Activated B cell treated with CpG ODN at 0.5 μM for 24 hours (primary cell): Measurements from ENCODE around the gene IZUMO1R. TPM values are rescaled to one million over a fixed set of nuclear protein-coding genes. Genes with fewer than 3 reads are reported as not detected.
"Not testable (repeated sequence)": the region's sequence is repeated elsewhere in the genome, so short reads cannot be mapped to it uniquely, and the experiment has no call there.

ENCODE experiments used
- ATAC-seq: fragments of 200-7000 bp; cut with Tn5 transposase; one replicate; pipeline ENCODE4 v1.10.0; 2021; ENCODE audit warnings: low read depth, mild to moderate bottlenecking, moderate library complexity
- CTCF ChIA-PET: fragments of 350-600 bp; sonication (Branson Sonifier 250); formaldehyde crosslinking; loops from one replicate; lab custom pipeline; 2021; ENCODE audit warnings: antibody characterized with exemption; lab: Charles Lee
- POLR2A ChIA-PET: fragments of 350-600 bp; sonication (Branson Sonifier 250); formaldehyde crosslinking; loops from one replicate; lab custom pipeline; 2021; ENCODE audit warnings: antibody characterized with exemption; lab: Charles Lee
- DNase-seq: peaks from one replicate; pipeline ENCODE4 v3.0.0; 2022
- H3K27ac Mint-ChIP-seq: one replicate; pipeline ENCODE4 v1.8.0; 2020; ENCODE audit warnings: mixed read lengths
- H3K27me3 Mint-ChIP-seq: one replicate; pipeline ENCODE4 v1.8.0; 2021; ENCODE audit warnings: mixed read lengths
- H3K36me3 Mint-ChIP-seq: one replicate; pipeline ENCODE4 v1.8.0; 2021; ENCODE audit warnings: low read depth, mixed read lengths
- H3K4me1 Mint-ChIP-seq: one replicate; pipeline ENCODE4 v1.8.0; 2021; ENCODE audit warnings: mixed read lengths
- H3K4me3 Mint-ChIP-seq: one replicate; pipeline ENCODE4 v1.8.0; 2020; ENCODE audit warnings: mild to moderate bottlenecking, mixed read lengths
- H3K9me3 Mint-ChIP-seq: one replicate; pipeline ENCODE4 v1.8.0; 2020; ENCODE audit warnings: mixed read lengths
- CTCF ChIP-seq: fragments of 200-600 bp; IDR thresholded peaks from one replicate; pipeline ENCODE4 v1.8.0; 2022; ENCODE audit warnings: antibody characterized with exemption, mild to moderate bottlenecking
- intact Hi-C: fragments of 100-400 bp; cut with micrococcal nuclease; formaldehyde crosslinking; loops from one replicate; pipeline ENCODE4 v1.15.1; 2024
- total RNA-seq: library from RNA; stranded (reverse); gene quantifications from 2 replicates; pipeline ENCODE4 v1.2.3, GENCODE V29; 2022

IZUMO1R gene
- total RNA-seq, 1 donor from 2014 or later = not detected

GRCh38 chr11:94276943-94277342 lies 27.4 kb upstream of the IZUMO1R start:
- ATAC-seq (no peak), DNase-seq (no peak)
- H3K4me1 Mint-ChIP-seq = no peaks in the 10 kb centered on the region
- no peaks in the 10 kb centered on the region for H3K9me3 Mint-ChIP-seq
- H3K36me3 Mint-ChIP-seq = no peaks in the 10 kb centered on the region
- intact Hi-C loops = no loop called here
- H3K4me3 Mint-ChIP-seq = no peak overlapping the region
- POLR2A ChIA-PET = no interaction called here
- no peak for TF ChIP-seq CTCF
- CTCF ChIA-PET = no interaction called here
- H3K27ac Mint-ChIP-seq = no peak overlapping the region
- no peaks in the 10 kb centered on the region for H3K27me3 Mint-ChIP-seq

- DNase-seq, intact Hi-C loops, H3K4me1 Mint-ChIP-seq, H3K27me3 Mint-ChIP-seq, H3K4me3 Mint-ChIP-seq, ATAC-seq, CTCF ChIA-PET, H3K27ac Mint-ChIP-seq, H3K36me3 Mint-ChIP-seq, POLR2A ChIA-PET, H3K9me3 Mint-ChIP-seq: not testable (repeated sequence)
Observed at GRCh38 chr11:94278207-94278606, 26.2 kb upstream of the IZUMO1R start.

- Mint-ChIP-seq H3K27me3 (no peaks in the 10 kb centered on the region), H3K36me3 (no peaks in the 10 kb centered on the region), H3K4me1 (no peaks in the 10 kb centered on the region), H3K9me3 (no peaks in the 10 kb centered on the region), H3K4me3 (no peak overlapping the region), H3K27ac (no peak overlapping the region)
- POLR2A ChIA-PET = no interaction called here
- no peak for TF ChIP-seq CTCF
- DNase-seq = no peak
- CTCF ChIA-PET = no interaction called here
- no peak for ATAC-seq
- intact Hi-C loops = no loop called here
Observed at GRCh38 chr11:94279996-94280395, 24.4 kb upstream of the IZUMO1R start.

GRCh38 chr11:94281324-94281723 lies 23.1 kb upstream of the IZUMO1R start:
- no peak for ATAC-seq
- no peak for DNase-seq
- H3K27ac Mint-ChIP-seq = no peak overlapping the region
- H3K9me3 Mint-ChIP-seq = no peaks in the 10 kb centered on the region
- intact Hi-C loops = no loop called here
- H3K4me3 Mint-ChIP-seq = no peak overlapping the region
- CTCF ChIA-PET = no interaction called here
- no peaks in the 10 kb centered on the region for H3K36me3 Mint-ChIP-seq
- H3K27me3 Mint-ChIP-seq = no peaks in the 10 kb centered on the region
- no peaks in the 10 kb centered on the region for H3K4me1 Mint-ChIP-seq
- POLR2A ChIA-PET = no interaction called here
- no peak for TF ChIP-seq CTCF

GRCh38 chr11:94283678-94284077 lies 20.7 kb upstream of the IZUMO1R start:
- no peak for DNase-seq
- no peak for TF ChIP-seq CTCF
- CTCF ChIA-PET = no interaction called here

GRCh38 chr11:94295534-94295933 lies 8.8 kb upstream of the IZUMO1R start:
- Mint-ChIP-seq H3K4me1 (no peaks in the 10 kb centered on the region), H3K9me3 (peaks cover 13% of the 10 kb centered on the region), H3K4me3 (no peak overlapping the region), H3K36me3 (no peaks in the 10 kb centered on the region), H3K27me3 (no peaks in the 10 kb centered on the region), H3K27ac (no peak overlapping the region)
- ATAC-seq (no peak), DNase-seq (no peak)
- intact Hi-C loops = no loop called here
- CTCF ChIA-PET = no interaction called here
- TF ChIP-seq CTCF = no peak
- POLR2A ChIA-PET = no interaction called here

More at GRCh38 chr11:94283678-94284077, 20.7 kb upstream of the IZUMO1R start:
- Mint-ChIP-seq H3K9me3 (no peaks in the 10 kb centered on the region), H3K36me3 (no peaks in the 10 kb centered on the region), H3K27me3 (peaks cover 3% of the 10 kb centered on the region), H3K4me3 (no peak overlapping the region), H3K4me1 (no peaks in the 10 kb centered on the region), H3K27ac (no peak overlapping the region)
- intact Hi-C loops = no loop called here
- no peak for ATAC-seq
- POLR2A ChIA-PET = no interaction called here
